SK-N-SH (cell line): Measurements from ENCODE around the gene THBS2. TPM values are rescaled to one million over a fixed set of nuclear protein-coding genes. Genes with fewer than 3 reads are reported as not detected.

Source experiments
- CTCF ChIA-PET: fragments of 300-600, 350-600 bp; formaldehyde crosslinking; extraction: SDS; loops from one replicate; lab custom pipeline; 2021; lab: Yijun Ruan, JAX
- POLR2A ChIA-PET: fragments of 350-600 bp; sonication (Branson Sonifier 250); formaldehyde crosslinking; extraction: SDS; loops from one replicate; lab custom pipeline; 2020; ENCODE audit warnings: antibody characterized with exemption, inconsistent platforms; lab: Yijun Ruan, JAX
- DNase-seq: peaks from one replicate; pipeline ENCODE4 v3.0.0; 2012
- H2AFZ ChIP-seq: fragments of 200-600 bp; sonication (generic); 2 replicates; pipeline ENCODE4 v1.8.1; 2016; ENCODE audit warnings: antibody characterized with exemption, mild to moderate bottlenecking, low read depth
- H3F3A ChIP-seq: fragments of 200-600 bp; sonication (generic); replicated peaks from 2 replicates; pipeline ENCODE3; 2016; ENCODE audit warnings: antibody characterized with exemption, mild to moderate bottlenecking; ENCODE audit not compliant: insufficient read depth
- H3K27ac ChIP-seq, 2 experiments: fragments of 200-500 bp in 1 of 2; fragments of 200-600 bp in 1 of 2; sonication (Bioruptor generic) in 1 of 2; sonication (generic), shearing (Covaris generic) in 1 of 2; 2 replicates each; pipeline versions ENCODE4 v1.5.1 to v1.6.1; 2014 to 2016; ENCODE audit warnings: low read depth in 2 of 2, inconsistent platforms in 1 of 2, low read length in 1 of 2, mild to moderate bottlenecking in 1 of 2, mixed read lengths in 1 of 2
- H3K27me3 ChIP-seq: fragments of 200-600 bp; sonication (generic), shearing (Covaris generic); 2 replicates; pipeline ENCODE4 v1.6.1; 2016; ENCODE audit warnings: mixed run types; ENCODE audit not compliant: insufficient read depth
- H3K36me3 ChIP-seq, 2 experiments: fragments of 200-500 bp in 1 of 2; fragments of 200-600 bp in 1 of 2; sonication (Bioruptor generic) in 1 of 2; sonication (generic) in 1 of 2; replicated peaks in 1 of 2; 2 replicates each; pipeline versions ENCODE3 to v1.5.1; 2014 to 2016; ENCODE audit warnings: low read length in 1 of 2, mild to moderate bottlenecking in 1 of 2; ENCODE audit not compliant: insufficient read depth in 2 of 2, control insufficient read depth in 1 of 2
- H3K4me1 ChIP-seq, 2 experiments: fragments of 200-500 bp in 1 of 2; fragments of 200-600 bp in 1 of 2; sonication (Bioruptor generic) in 1 of 2; sonication (generic), shearing (Covaris generic) in 1 of 2; 2 replicates each; pipeline versions ENCODE4 v1.5.1 to v1.6.1; 2014 to 2016; ENCODE audit warnings: low read depth in 1 of 2, low read length in 1 of 2, mixed run types in 1 of 2; ENCODE audit not compliant: insufficient read depth in 2 of 2, control insufficient read depth in 1 of 2
- H3K4me2 ChIP-seq: fragments of 200-600 bp; sonication (generic), shearing (Covaris generic); 2 replicates; pipeline ENCODE4 v1.6.1; 2017; ENCODE audit warnings: mixed run types
- H3K4me3 ChIP-seq, 2 experiments: fragments of 200-500 bp in 1 of 2; fragments of 200-600 bp in 1 of 2; sonication (Bioruptor generic) in 1 of 2; sonication (generic), shearing (Covaris generic) in 1 of 2; 2 replicates each; pipeline versions ENCODE4 v1.5.1 to v1.8.1; 2014 to 2016; ENCODE audit warnings: low read depth in 2 of 2, inconsistent platforms in 1 of 2, low read length in 1 of 2, mild to moderate bottlenecking in 1 of 2, mixed read lengths in 1 of 2, moderate library complexity in 1 of 2
- H3K79me2 ChIP-seq: fragments of 200-600 bp; sonication (generic); 2 replicates; pipeline ENCODE4 v1.8.1; 2017; ENCODE audit warnings: mild to moderate bottlenecking; ENCODE audit not compliant: insufficient read depth
- H3K9ac ChIP-seq: fragments of 200-600 bp; sonication (generic); 2 replicates; pipeline ENCODE4 v1.6.1; 2017; ENCODE audit warnings: mixed run types
- H3K9me2 ChIP-seq: fragments of 200-600 bp; sonication (generic); 2 replicates; pipeline ENCODE4 v1.6.1; 2017; ENCODE audit warnings: mixed run types
- H3K9me3 ChIP-seq: fragments of 200-600 bp; sonication (generic); 2 replicates; pipeline ENCODE4 v1.6.1; 2017; ENCODE audit warnings: mixed run types, mild to moderate bottlenecking, moderate library complexity
- H4K20me1 ChIP-seq: fragments of 200-600 bp; sonication (generic); 2 replicates; pipeline ENCODE4 v1.6.1; 2017; ENCODE audit warnings: mild to moderate bottlenecking, mixed run types; ENCODE audit not compliant: insufficient read depth
- FOSL2 ChIP-seq: IDR thresholded peaks from 2 replicates; pipeline ENCODE4 v1.4.0; 2012; ENCODE audit warnings: low read depth, mild to moderate bottlenecking, moderate library complexity, borderline replicate concordance
- FOXJ3 ChIP-seq: sonication (generic); formaldehyde crosslinking; IDR thresholded peaks from 2 replicates; pipeline ENCODE4 v1.5.1; 2020; ENCODE audit warnings: mild to moderate bottlenecking, missing genetic modification reagents
- NFIC ChIP-seq: IDR thresholded peaks from 2 replicates; pipeline ENCODE4 v1.4.0; 2012; ENCODE audit warnings: borderline replicate concordance
- REST ChIP-seq: IDR thresholded peaks from 2 replicates; pipeline ENCODE4 v1.6.1; 2012; ENCODE audit warnings: mild to moderate bottlenecking, low read depth, low read length, moderate library complexity
- YY1 ChIP-seq: IDR thresholded peaks from 2 replicates; pipeline ENCODE4 v1.4.0; 2012; ENCODE audit warnings: low read depth, mild to moderate bottlenecking
- ZBTB33 ChIP-seq: IDR thresholded peaks from 2 replicates; pipeline ENCODE4 v1.4.0; 2012; ENCODE audit warnings: low read depth, borderline replicate concordance
- WGBS: methylation state at CpG from one replicate; pipeline ENCODE4 v1.1.6; 2017; ENCODE audit warnings: low lambda C conversion rate; 5-methylcytosine and 5-hydroxymethylcytosine counted together
- polyA plus RNA-seq, 3 experiments: library from polyadenylated mRNA; depleted of rRNA; stranded (reverse); fragments of >200 nt; gene quantifications; 2 replicates each; pipeline ENCODE4 v1.2.3, GENCODE V29; 2012
- TF ChIP-seq, protein P1 (sequence below): fragments of 200-600 bp; sonication (generic); IDR thresholded peaks from 2 replicates; pipeline ENCODE4 v1.6.1; 2017; ENCODE audit warnings: antibody characterized with exemption, mild to moderate bottlenecking, moderate library complexity
- TF ChIP-seq, protein P2 (sequence below): fragments of 150-350 bp; IDR thresholded peaks from 2 replicates; pipeline ENCODE4 v1.6.1; 2016; ENCODE audit warnings: mild to moderate bottlenecking, low read depth, low read length

The THBS2 gene
- polyA plus RNA-seq, 1 of the 3 experiments (the other 2 are of a cell fraction): 166 TPM

GRCh38 chr6:169199625-169200335, 53.9 kb downstream of the THBS2 start:
- no peaks in the 10 kb centered on the region for H3K36me3 ChIP-seq
- H3K9me3 ChIP-seq: no peaks in the 10 kb centered on the region
- no peak overlapping the region for H2AFZ ChIP-seq
- no peaks in the 10 kb centered on the region for H3F3A ChIP-seq
- H3K4me2 ChIP-seq: no peak overlapping the region
- no peak for DNase-seq
- H3K27ac ChIP-seq: no peak overlapping the region
- TF ChIP-seq ZBTB33 (no peak), FOSL2 (no peak), REST (no peak), YY1 (no peak), NFIC (no peak), FOXJ3 (CRISPR knock-in tag) (no peak)
- TF ChIP-seq, protein P1, sequence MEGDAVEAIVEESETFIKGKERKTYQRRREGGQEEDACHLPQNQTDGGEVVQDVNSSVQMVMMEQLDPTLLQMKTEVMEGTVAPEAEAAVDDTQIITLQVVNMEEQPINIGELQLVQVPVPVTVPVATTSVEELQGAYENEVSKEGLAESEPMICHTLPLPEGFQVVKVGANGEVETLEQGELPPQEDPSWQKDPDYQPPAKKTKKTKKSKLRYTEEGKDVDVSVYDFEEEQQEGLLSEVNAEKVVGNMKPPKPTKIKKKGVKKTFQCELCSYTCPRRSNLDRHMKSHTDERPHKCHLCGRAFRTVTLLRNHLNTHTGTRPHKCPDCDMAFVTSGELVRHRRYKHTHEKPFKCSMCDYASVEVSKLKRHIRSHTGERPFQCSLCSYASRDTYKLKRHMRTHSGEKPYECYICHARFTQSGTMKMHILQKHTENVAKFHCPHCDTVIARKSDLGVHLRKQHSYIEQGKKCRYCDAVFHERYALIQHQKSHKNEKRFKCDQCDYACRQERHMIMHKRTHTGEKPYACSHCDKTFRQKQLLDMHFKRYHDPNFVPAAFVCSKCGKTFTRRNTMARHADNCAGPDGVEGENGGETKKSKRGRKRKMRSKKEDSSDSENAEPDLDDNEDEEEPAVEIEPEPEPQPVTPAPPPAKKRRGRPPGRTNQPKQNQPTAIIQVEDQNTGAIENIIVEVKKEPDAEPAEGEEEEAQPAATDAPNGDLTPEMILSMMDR: no peak
- TF ChIP-seq, protein P2, sequence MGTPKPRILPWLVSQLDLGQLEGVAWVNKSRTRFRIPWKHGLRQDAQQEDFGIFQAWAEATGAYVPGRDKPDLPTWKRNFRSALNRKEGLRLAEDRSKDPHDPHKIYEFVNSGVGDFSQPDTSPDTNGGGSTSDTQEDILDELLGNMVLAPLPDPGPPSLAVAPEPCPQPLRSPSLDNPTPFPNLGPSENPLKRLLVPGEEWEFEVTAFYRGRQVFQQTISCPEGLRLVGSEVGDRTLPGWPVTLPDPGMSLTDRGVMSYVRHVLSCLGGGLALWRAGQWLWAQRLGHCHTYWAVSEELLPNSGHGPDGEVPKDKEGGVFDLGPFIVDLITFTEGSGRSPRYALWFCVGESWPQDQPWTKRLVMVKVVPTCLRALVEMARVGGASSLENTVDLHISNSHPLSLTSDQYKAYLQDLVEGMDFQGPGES: no peak
- TF ChIP-seq, all 33 proteins: peak for 0
- Histone ChIP-seq H3K79me2 (no peaks in the 10 kb centered on the region), H3K4me1 (no peaks in the 10 kb centered on the region), H3K9me2 (no peaks in the 10 kb centered on the region), H3K4me3 (no peak overlapping the region), H4K20me1 (no peaks in the 10 kb centered on the region), H3K9ac (no peak overlapping the region), H3K27me3 (no peaks in the 10 kb centered on the region)
- ChIA-PET CTCF (interaction anchor here (1.5 kb wide), 1 partner anchor 14 kb away, joined by 3 read pairs; no protein-coding TSS in a partner anchor), POLR2A (no interaction called here)
- WGBS: 75% methylated on average over 9 of the region's 9 CpGs
